ENCODE data around the gene CIT. TPM values are rescaled to one million over a fixed set of nuclear protein-coding genes. Genes with fewer than 3 reads are reported as not detected.

CIT gene
- total and polyA plus RNA-seq, 10 of the 15 experiments (the other 5 are each of a cell fraction or from before 2014, with no cell fraction given): 1.0 to 38.2 (median 14.9) TPM

DNA sequence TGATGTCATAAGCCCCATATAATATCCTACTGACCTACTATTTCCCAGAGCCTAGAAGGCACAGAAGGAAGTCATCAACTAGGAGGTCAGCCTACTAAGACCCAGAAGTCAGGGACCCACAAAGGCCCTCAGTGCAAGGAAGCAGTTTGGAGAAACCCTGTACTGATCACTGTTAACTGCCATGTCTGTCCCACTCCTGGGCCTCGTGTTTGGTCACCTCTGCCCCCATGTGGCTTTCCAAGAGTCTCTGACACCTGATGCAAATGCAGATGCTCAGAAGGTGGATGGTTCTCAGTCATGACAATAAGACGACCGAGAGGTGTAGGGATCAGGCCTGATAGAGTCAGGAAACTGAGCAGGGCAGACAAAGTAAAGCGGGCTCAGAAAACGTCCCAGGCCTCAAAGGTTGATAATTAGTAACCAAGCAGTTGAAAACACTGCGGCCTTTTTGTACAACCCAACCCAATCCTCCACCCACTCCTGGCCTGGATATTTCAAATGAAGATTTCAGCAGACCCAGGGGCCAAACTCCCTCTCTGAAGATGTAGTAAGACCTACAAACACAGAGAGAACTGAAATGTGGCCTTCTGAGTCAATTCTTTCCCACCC is 185.8 kb downstream of the CIT start (continued):
- TF ChIP-seq, protein P1, sequence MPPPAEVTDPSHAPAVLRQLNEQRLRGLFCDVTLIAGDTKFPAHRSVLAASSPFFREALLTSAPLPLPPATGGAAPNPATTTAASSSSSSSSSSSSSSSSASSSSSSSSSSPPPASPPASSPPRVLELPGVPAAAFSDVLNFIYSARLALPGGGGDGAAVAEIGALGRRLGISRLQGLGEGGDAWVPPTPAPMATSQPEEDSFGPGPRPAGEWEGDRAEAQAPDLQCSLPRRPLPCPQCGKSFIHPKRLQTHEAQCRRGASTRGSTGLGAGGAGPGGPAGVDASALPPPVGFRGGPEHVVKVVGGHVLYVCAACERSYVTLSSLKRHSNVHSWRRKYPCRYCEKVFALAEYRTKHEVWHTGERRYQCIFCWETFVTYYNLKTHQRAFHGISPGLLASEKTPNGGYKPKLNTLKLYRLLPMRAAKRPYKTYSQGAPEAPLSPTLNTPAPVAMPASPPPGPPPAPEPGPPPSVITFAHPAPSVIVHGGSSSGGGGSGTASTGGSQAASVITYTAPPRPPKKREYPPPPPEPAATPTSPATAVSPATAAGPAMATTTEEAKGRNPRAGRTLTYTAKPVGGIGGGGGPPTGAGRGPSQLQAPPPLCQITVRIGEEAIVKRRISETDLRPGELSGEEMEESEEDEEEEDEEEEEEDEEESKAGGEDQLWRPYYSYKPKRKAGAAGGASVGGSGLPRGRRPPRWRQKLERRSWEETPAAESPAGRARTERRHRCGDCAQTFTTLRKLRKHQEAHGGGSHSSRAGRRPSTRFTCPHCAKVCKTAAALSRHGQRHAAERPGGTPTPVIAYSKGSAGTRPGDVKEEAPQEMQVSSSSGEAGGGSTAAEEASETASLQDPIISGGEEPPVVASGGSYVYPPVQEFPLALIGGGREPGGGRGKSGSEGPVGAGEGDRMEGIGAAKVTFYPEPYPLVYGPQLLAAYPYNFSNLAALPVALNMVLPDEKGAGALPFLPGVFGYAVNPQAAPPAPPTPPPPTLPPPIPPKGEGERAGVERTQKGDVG (CRISPR knock-in tag; IDR thresholded peaks at IDR 0.05): no peak
- TF ChIP-seq TAF1 (IDR thresholded peaks at IDR 0.05; ENCODE audit: borderline replicate concordance, low read depth, low read length) (no peak), KAT2A (conservative IDR thresholded peaks at IDR 0.05; ENCODE audit: control insufficient read depth, low read depth, low read length) (no peak), ASH2L (IDR thresholded peaks at IDR 0.05; ENCODE audit: borderline replicate concordance, low read depth) (no peak), ZNF207 (IDR thresholded peaks at IDR 0.05; ENCODE audit: borderline replicate concordance) (no peak), TBL1XR1 (IDR thresholded peaks at IDR 0.05; ENCODE audit: low read depth, low read length) (no peak), SMAD5 (IDR thresholded peaks at IDR 0.05; ENCODE audit: low read depth) (no peak), TCF7 (IDR thresholded peaks at IDR 0.05; ENCODE audit: borderline replicate concordance) (no peak), SPI1 (IDR thresholded peaks at IDR 0.05; ENCODE audit: borderline replicate concordance, insufficient read depth, low read depth, low read length) (no peak)
- TF ChIP-seq, protein P2, sequence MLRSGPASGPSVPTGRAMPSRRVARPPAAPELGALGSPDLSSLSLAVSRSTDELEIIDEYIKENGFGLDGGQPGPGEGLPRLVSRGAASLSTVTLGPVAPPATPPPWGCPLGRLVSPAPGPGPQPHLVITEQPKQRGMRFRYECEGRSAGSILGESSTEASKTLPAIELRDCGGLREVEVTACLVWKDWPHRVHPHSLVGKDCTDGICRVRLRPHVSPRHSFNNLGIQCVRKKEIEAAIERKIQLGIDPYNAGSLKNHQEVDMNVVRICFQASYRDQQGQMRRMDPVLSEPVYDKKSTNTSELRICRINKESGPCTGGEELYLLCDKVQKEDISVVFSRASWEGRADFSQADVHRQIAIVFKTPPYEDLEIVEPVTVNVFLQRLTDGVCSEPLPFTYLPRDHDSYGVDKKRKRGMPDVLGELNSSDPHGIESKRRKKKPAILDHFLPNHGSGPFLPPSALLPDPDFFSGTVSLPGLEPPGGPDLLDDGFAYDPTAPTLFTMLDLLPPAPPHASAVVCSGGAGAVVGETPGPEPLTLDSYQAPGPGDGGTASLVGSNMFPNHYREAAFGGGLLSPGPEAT (IDR thresholded peaks at IDR 0.05; ENCODE audit: low read depth): no peak
